ENCODE measurements around the gene FAM20A. TPM values are rescaled to one million over a fixed set of nuclear protein-coding genes. Genes with fewer than 3 reads are reported as not detected.
"Not testable (repeated sequence)": the region's sequence is repeated elsewhere in the genome, so short reads cannot be mapped to it uniquely, and the experiment has no call there.

FAM20A gene
- total RNA-seq, 3 donors from 2014 or later (not counting 1 experiment from before 2014, with no cell fraction given): 0.38 to 1.3 (median 0.66) TPM

GRCh38 chr17:68519911-68520310, 81.3 kb downstream of the FAM20A start:
- Histone ChIP-seq H3K36me3 (ENCODE audit: control insufficient read depth, insufficient read depth, low read length) (peaks cover 64% of the 10 kb centered on the region), H3K27ac (ENCODE audit: low read length) (no peak overlapping the region), H3K9me3 (ENCODE audit: control insufficient read depth, insufficient read depth, low read length) (no peaks in the 10 kb centered on the region), H3K4me1 (ENCODE audit: control insufficient read depth, insufficient read depth, low read length) (no peaks in the 10 kb centered on the region), H3K27me3 (ENCODE audit: control insufficient read depth, insufficient read depth, low read length) (no peaks in the 10 kb centered on the region), H3K4me3 (ENCODE audit: low read length) (no peak overlapping the region)
- intact Hi-C loops (cut with micrococcal nuclease): no loop called here
- Mint-ChIP-seq H3K4me3 (no peak overlapping the region), H3K27me3 (ENCODE audit: low read depth in 2 of 2) (no peaks in the 10 kb centered on the region), H3K4me1 (peaks cover 48 to 51% of the 10 kb centered on the region in 2 donors), H3K27ac (peak overlapping the region; percentile 61 to 98), H3K36me3 (peaks cover 38% of the 10 kb centered on the region), H3K9me3 (no peaks in the 10 kb centered on the region)
- WGBS (ENCODE audit: insufficient coverage): 88% methylated on average over 1 of the region's 1 CpG
- DNase-seq (no peak), ATAC-seq (peak in 2 of 3 donors; percentile 24 to 39)
- no peak for TF ChIP-seq CTCF (IDR thresholded peaks at IDR 0.05)

GRCh38 chr17:68519051-68519450, 82.1 kb downstream of the FAM20A start:
- DNase-seq; H3K27ac ChIP-seq (ENCODE audit: low read length); H3K9me3 ChIP-seq (ENCODE audit: control insufficient read depth, insufficient read depth, low read length); H3K4me3 Mint-ChIP-seq; H3K4me1 ChIP-seq (ENCODE audit: control insufficient read depth, insufficient read depth, low read length); H3K27me3 Mint-ChIP-seq (ENCODE audit: low read depth in 2 of 2); intact Hi-C loops (cut with micrococcal nuclease); H3K4me3 ChIP-seq (ENCODE audit: low read length); H3K27me3 ChIP-seq (ENCODE audit: control insufficient read depth, insufficient read depth, low read length); H3K9me3 Mint-ChIP-seq: not testable (repeated sequence)
- peaks cover 59% of the 10 kb centered on the region for H3K36me3 ChIP-seq (ENCODE audit: control insufficient read depth, insufficient read depth, low read length)
- 80% methylated on average over 3 of the region's 3 CpGs for WGBS (ENCODE audit: insufficient coverage)
- peak overlapping the region; percentile 61 to 98 for H3K27ac Mint-ChIP-seq
- peak in 1 of 3 donors; percentile 7 for ATAC-seq
- peaks cover 32% of the 10 kb centered on the region for H3K36me3 Mint-ChIP-seq
- peaks cover 56 to 60% of the 10 kb centered on the region in 2 donors for H3K4me1 Mint-ChIP-seq

- H3K27ac Mint-ChIP-seq: peak overlapping the region; percentile 73 to 98
Measured at GRCh38 chr17:68518063-68518815, 82.9 kb downstream of the FAM20A start.

GRCh38 chr17:68517605-68518004, 83.6 kb downstream of the FAM20A start:
- H3K9me3 ChIP-seq (ENCODE audit: control insufficient read depth, insufficient read depth, low read length); H3K27me3 ChIP-seq (ENCODE audit: control insufficient read depth, insufficient read depth, low read length); DNase-seq; H3K4me3 Mint-ChIP-seq; H3K27ac ChIP-seq (ENCODE audit: low read length); H3K4me3 ChIP-seq (ENCODE audit: low read length); H3K4me1 ChIP-seq (ENCODE audit: control insufficient read depth, insufficient read depth, low read length); H3K9me3 Mint-ChIP-seq; ATAC-seq; intact Hi-C loops (cut with micrococcal nuclease); H3K27me3 Mint-ChIP-seq (ENCODE audit: low read depth in 2 of 2): not testable (repeated sequence)
- peak overlapping the region; percentile 73 to 98 for H3K27ac Mint-ChIP-seq
- peaks cover 69 to 71% of the 10 kb centered on the region in 2 donors for H3K4me1 Mint-ChIP-seq
- peaks cover 48% of the 10 kb centered on the region for H3K36me3 ChIP-seq (ENCODE audit: control insufficient read depth, insufficient read depth, low read length)
- peaks cover 25% of the 10 kb centered on the region for H3K36me3 Mint-ChIP-seq
- 95% methylated on average over 3 of the region's 3 CpGs for WGBS (ENCODE audit: insufficient coverage)

More at GRCh38 chr17:68518063-68518815, 82.9 kb downstream of the FAM20A start:
- intact Hi-C loops (cut with micrococcal nuclease): no loop called here
- Mint-ChIP-seq H3K4me3 (no peak overlapping the region), H3K4me1 (peaks cover 64 to 68% of the 10 kb centered on the region in 2 donors), H3K36me3 (peaks cover 25% of the 10 kb centered on the region), H3K27me3 (ENCODE audit: low read depth in 2 of 2) (no peaks in the 10 kb centered on the region), H3K9me3 (no peaks in the 10 kb centered on the region)
- Histone ChIP-seq H3K9me3 (ENCODE audit: control insufficient read depth, insufficient read depth, low read length) (no peaks in the 10 kb centered on the region), H3K36me3 (ENCODE audit: control insufficient read depth, insufficient read depth, low read length) (peaks cover 51% of the 10 kb centered on the region), H3K4me1 (ENCODE audit: control insufficient read depth, insufficient read depth, low read length) (no peaks in the 10 kb centered on the region), H3K27me3 (ENCODE audit: control insufficient read depth, insufficient read depth, low read length) (no peaks in the 10 kb centered on the region), H3K27ac (ENCODE audit: low read length) (no peak overlapping the region), H3K4me3 (ENCODE audit: low read length) (no peak overlapping the region)
- 97% methylated on average over 9 of the region's 9 CpGs for WGBS (ENCODE audit: insufficient coverage)
- ATAC-seq: peak in 1 of 3 donors; percentile 29
- no peak for DNase-seq
- no peak for TF ChIP-seq CTCF (IDR thresholded peaks at IDR 0.05)

Measured in natural killer cell (primary cell).